Measurements from ENCODE around the gene MICU1.

- TF ChIP-seq CTCF (conservative IDR thresholded peaks at IDR 0.05), result no peak
- no peak for TF ChIP-seq EZH2 (IDR thresholded peaks at IDR 0.05; ENCODE audit: low read depth)
These were observed 255.6 kb downstream of the MICU1 start for GRCh38 chr10:72370201-72370722.

Data from PC-9 (cell line).